Activated naive CD4-positive, alpha-beta T cell treated with Interleukin-2 at 50 U/mL for 16 hours (primary cell): ENCODE data around the gene CPEB3.
"Not testable (repeated sequence)": the region's sequence is repeated elsewhere in the genome, so short reads cannot be mapped to it uniquely, and the experiment has no call there.

Experiments
- DNase-seq: peaks from one replicate; pipeline ENCODE4 v3.0.0-alpha.2; 2020

Gene CPEB3

DNA sequence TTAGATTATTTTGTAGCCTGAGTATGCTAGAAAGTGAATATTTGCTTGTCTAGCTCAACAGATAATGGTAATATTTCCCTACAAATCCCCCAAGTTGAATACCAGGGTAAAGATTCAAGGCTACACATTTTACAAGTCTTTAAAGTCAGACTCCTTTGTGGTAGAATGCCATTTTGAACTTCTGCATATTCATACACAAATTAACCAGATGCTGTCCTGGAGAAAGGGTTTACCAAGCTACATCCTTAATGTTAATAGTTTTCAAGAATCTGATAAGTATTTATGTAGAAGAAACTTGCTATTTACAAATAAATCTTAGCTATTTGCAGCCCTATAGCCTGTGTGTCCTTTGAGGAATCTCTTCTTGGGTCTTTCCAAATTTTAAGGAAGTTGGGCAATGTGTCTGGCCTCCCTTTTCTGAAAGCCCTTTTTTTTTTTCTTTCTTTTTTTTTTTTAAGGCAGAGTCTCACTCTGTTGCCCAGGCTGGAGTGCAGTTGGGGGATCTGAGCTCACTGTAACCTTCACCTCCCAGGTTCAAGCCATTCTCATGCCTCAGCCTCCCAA is 82.6 kb downstream of the CPEB3 start:
- no peak for DNase-seq

DNA sequence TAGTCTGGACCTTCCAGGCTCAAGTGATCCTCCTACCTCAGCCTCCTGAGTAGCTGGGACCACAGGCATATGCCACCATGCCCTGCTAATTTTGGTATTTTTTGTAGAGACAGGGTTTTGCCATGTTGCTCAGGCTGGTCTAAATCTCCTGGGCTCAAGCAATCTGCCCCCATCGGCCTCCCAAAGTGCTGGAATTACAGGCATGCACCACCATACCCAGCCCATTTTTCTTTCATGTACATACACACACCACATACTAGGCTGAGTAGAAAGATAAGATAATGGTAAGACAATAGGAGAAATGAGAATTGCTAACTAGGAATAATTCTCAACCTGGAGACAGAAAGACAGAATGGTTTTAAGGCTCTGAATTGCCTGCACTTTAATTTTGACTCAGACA is 83.8 kb downstream of the CPEB3 start:
- DNase-seq: no peak

DNA sequence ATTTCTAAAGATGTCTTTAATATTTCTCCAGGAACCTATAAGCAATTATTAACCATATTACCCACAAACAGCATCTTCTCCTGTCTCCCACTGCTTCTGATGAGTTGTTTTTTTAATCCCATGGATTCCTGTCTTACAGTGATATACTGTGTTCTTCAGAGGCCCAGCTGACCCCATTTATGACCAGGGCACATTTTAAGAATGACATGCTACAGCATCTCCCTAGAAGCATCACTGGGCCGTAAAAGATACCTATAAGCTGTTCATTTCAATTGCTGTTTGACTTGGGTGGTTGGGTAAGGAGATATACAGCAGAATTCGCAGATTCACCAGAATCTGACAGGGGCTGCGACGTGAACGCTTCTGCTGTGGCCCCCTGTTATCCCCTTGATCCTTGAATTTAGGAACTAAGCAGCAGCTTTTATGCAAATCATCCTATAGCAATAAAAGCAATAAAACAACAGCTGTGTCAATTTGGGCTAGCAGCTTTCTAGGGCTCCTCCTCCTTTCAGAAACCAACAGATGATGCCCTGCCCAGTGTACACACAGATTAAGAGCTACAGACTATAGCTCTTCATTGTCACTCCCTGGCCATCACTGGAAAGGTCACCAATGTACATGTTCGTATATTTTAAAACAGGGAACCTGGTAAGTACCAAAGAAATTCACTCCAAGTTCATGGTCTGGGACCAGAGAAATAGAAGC is 86.8 kb downstream of the CPEB3 start:
- DNase-seq: no peak

DNA sequence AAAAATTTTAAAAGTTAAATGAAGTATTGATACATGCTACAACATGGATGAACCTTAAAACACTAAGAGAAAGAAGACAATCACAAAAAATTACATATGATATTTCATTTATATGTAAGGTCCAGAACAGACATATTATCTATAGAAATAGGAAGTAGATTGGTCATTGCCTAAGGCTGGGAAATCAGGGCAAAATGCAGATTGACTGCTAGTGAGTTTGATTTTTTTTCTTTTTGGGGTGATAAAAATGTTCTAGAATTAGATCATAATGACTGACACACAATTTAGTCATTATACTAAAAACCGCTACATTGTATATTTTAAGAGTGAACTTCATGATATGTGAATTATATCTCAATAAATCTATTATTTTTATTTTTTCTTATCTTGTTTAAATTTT is 88.3 kb downstream of the CPEB3 start:
- no peak for DNase-seq

DNA sequence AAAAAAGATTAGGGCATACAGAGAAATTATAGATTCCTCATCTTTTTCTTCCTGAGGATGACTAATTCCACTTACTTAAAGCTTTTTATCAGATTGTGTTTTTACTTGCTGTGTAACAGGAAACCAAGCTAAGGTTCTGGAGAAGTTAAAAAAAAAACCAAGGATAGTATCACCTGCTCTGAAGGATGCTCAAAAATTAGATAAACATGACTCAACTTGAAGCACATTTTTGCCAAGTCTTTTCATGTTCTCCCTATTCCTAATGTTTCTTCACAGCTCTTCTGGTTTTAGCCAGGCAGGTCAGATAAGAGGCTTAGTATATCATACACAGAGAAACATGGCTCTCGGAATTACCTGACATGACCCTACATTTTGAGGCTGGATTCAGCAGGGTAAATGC is 90.3 kb downstream of the CPEB3 start:
- no peak for DNase-seq

DNA sequence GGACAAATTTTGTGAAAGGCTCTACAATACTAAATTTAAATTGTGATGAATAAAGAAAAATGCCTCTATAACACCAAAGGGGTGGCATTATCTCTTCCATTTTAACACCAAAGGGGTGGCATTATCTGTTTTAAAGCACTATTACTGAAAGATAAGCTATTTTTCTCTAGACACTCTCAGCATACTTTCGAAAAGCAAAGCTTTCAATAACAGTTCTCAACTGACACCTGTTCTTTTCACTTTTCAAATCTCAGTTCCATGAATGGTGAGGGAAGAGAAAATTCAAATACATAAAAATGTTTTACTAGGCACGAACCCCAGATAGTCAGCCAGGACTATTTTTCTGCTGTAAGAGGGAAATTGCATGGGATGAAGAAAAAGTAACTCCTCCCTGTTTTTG is 103.8 kb downstream of the CPEB3 start:
- no peak for DNase-seq

DNA sequence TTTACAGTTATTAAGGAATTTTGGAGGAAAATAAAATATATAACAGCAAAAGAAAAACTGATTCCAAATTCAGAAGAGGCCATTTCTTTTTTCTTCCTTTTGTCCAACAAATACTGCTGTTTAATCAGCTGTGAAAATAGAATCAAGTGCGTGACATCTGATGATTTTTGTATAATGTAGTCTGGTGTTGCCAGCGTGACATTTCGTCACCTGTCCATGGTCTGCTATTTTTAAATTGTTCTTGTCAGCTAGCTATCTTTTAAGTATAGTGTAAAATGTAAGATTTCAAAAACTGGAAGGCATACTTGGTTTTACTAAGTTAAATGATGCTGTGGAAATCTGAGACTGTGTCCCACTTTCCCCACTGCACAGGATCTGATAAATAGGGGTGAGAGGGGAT is 105.9 kb downstream of the CPEB3 start:
- no peak for DNase-seq

DNA sequence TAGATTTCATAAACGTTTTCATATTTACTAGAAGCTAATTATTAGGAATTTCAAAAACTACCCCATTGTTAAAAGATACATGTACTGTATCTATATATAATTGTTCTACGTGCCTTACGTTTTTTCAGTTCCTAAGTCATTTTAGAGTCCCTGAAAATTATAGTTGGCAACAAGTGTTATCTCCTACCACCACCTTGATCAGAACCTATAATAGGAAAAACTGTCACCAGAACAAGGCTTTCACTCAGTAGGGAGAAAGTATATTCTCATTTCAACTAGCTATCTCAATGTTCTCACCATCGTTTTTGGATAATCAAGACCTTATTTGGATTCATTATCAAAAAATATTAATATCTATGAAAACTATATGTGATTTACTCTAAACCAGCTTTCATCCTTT is 107.7 kb downstream of the CPEB3 start:
- DNase-seq: no peak

DNA sequence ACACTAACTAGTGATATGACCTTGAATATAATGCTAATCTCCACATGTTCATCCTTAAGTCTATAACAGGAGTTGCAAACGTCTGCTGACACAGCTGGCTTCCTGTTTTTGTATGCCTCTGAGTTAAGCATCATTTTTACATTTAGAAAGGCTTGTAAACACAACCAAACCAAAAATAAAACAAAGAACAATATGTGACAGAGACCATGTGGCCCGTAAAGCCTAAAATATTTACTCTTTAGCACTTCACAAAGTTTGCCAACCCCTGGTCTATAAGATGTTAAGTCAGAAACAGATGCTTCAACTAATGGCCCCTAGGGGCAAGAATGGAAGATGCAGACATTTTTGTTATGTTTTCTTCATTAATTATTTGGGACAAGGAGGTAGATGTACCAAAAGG is 109.3 kb downstream of the CPEB3 start:
- no peak for DNase-seq

DNA sequence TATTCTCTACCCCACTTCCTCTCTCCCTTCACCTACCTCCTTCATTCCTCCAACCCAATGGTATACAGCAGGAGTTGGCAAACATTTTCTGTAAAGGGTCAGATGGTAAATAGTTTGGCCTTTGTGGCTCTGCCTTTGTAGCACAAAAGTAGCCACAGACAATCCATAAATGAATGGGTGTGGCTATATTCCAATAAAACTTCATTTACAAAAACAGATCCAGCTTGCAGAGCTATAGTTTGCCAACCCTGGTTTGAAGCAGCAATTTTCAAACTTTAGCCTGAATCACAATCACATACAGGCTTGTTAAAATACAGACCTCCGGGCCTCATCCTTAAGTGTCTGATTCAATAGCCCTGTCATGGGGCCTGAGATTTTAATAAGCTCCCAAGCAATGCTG is 110.5 kb downstream of the CPEB3 start:
- no peak for DNase-seq

DNA sequence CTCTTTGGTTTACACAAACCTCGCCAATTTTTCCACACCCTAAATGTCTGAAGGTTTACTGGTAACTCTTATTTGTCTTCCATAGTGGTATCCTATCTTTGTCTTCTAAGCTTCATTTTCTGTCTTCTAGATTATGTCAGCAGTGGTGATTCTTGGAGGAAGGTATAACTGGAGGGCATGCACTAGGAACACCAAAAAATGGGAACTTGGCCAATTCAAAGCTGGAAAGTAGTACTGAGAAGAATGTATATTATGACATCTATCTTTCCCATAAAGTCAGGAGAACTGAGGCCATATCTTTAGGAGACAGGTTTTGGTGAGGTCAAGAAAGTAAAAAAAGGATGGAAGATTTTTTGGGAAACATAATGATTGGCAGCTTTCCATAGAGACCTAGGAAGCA is 113.3 kb downstream of the CPEB3 start:
- DNase-seq: no peak

DNA sequence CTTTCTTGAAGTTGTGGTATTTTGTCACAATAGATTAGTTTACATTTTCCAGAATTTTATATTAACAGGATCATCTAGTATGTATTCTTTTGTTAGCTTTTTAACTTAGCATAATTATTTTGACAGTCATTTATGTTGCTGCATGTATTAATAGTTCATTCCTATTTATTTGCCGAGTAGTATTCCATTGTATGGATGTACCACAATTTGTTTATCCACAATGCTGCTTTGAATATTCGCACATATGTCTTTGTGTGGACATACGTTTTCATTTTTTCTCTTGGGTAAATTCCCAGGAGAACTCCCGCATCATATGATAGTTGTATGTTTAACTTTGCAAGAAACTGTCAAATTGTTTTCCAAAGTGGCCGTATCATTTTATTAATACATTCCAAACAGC is 115.7 kb downstream of the CPEB3 start:
- no peak for DNase-seq

DNA sequence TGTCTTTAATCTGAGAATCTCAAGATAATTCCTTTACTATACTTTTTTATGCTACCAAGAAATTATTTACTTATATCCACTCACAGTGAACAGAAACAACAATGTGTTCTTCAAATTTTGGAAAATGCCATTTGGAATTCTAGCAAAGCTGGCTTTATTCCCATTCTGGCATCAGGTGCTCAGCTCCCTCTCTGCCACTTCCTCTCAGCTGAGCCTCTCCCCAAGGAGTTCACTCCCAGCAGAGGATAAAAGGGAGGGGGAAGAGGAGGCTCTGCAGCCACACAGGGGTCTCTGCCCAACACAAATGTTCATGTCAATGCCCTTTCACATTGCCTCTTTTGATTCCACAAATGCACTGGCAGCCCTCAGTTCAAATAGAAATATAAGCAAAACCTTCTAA is 116.9 kb downstream of the CPEB3 start:
- DNase-seq: no peak

DNA sequence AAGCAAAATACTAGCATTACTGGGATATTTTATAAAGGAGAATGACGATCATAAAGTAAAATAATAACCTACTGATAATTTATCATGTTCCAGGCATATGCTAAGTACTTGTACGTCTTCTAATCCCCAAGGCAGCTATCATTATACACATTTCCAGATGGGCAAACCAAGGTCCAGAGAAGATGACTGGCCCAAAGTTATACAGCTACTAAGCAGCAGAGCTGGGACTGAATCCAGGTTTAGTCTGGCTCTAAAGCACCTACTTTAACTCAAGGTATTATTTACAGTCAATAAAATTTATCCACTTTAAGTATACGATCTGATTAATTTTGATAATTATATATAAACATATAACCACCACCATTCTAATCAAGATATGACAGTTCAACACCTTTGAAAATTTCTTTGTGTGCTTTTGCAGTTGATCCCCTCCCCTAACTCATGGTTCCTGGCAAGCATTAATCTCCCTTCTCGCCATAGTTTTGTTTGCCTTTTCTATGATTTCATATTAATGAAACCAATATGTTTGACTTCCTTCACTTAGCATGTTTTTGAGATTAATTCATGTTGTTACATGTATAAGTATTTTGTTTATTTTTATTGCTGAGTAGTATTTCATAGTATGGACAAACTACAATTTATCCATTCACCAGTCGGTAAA is 126.7 kb downstream of the CPEB3 start:
- DNase-seq: no peak

DNA sequence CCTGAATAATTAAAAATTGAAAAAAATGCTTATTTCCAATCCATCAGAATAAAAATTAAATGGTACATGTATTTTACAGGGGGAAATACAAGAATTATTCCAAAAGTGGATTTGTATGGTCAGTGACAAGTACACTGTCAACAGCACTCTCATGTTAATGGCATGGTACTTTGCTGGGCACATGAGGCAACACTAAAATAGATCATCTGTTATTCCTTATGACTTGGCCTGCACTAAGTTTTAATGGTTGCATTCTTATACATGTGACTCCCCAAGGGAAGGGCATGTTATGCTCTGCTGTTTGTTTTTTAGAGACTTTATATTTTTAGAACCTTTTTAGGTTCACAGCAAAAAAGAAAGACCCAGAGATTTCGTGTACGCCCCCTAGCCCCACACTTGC is 128.3 kb downstream of the CPEB3 start:
- DNase-seq: no peak

DNA sequence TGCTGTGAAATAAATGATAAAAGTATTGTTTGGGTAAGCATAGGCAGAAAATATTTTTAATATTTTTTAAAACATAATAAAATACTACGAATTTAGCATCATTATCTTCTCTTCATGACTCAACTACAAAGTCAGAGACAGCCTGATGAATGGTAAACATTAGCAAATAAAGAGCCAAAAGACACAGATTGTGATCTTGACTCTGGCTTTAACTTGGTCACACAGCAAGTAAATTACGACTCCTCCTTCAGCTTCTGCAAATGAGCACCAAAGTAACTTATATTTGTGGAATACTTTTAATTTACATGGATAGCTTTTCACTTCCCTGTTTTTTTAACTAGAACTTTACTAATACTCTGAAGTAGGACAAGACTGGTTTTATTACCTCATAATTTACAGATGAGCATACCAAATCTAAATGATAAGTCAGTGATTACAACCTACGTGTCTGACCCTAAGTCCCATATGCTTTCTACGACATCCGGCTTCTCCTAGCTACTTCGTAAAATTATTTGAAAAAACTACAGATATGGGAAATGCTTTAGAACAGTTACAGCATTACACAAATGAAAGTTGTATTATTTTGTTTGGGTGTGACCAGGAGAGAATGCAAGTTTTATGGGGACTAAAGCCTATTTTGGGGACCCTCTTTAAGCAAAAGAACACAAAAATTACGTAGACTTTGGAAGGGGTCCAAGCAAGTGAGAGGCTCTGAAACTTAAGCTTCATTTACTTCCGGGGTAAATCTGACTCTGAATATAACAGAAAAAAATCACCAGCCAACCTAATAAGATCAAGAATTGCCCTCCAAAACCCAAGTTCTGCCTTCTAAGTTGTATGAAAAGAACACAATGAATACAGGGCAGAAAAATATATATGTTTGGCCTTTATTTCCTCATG is 133.8 kb downstream of the CPEB3 start:
- no peak for DNase-seq

DNA sequence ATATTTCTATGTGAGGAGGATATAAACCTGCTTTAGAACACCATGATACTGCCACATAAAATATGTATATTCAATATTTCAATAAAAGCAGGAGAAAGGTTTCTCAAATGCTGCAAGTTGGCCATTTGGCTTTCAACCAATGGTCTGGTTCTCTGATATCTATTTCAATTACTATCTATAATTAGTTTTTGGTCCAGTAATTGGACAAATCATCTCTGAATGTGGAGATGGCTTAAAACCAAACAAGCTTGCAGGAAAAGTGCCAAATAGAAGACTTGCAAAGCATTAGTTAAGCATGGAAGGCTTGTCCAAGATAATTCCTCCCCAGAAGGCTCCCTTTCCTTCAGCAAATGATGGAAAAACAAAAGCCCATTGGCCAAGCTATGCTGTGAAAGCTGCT is 140.1 kb downstream of the CPEB3 start:
- no peak for DNase-seq

DNA sequence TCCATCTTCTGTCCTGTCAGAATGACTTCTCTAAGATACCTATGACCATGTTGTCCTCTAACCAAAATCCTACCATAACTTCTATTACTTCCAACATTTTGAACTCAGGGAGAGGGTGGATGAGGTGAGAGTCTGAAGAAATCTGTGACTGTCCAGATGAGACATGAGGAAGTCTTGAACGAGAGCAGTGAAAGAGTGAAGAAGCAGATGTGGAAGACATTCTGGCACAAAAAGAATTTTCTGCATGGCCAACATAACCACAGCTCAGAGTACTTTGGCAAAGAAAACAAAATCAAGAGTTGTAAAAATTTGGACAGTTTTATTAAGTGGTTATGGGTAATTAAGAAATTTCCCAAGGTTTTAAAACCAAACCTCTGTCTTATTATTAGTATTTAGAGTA is 141.6 kb downstream of the CPEB3 start:
- DNase-seq: no peak

DNA sequence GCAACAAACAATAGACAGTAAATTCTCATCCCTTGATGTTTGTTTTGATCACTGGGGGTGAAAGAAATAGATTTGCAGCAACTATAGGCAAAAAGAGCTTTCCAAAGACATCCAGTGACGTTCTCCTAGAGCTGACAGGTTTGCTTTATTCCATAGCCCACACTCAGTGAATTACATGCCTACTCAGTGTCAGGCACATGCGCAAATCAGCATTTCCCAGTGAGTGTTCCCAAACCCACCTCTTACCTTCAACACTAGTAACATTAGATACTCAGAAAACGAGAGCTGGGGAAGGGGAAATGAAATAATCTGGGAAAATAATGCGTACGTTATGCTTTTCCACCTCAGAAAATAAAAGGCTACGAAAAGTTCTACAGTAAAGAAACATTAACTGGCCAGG is 144.1 kb downstream of the CPEB3 start:
- DNase-seq: no peak

DNA sequence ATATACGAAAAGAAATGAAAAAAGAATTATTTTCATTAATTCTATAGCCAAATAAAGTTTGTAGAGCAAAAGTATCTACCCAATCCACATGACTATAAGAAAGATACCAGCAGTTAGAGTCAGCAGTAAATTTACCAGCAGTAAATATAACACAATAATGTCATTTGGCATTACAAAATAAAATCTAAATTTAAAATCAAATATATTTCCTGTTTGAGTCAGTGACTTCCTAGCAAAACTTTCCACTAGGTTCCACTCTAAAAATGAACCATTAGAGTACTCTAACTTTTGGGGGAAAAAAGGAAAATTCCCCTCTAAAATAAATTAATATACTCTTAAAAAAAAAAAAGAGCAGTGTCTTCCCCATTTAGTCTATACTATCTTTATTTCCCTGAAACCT is 144.8 kb downstream of the CPEB3 start:
- DNase-seq: no peak

DNA sequence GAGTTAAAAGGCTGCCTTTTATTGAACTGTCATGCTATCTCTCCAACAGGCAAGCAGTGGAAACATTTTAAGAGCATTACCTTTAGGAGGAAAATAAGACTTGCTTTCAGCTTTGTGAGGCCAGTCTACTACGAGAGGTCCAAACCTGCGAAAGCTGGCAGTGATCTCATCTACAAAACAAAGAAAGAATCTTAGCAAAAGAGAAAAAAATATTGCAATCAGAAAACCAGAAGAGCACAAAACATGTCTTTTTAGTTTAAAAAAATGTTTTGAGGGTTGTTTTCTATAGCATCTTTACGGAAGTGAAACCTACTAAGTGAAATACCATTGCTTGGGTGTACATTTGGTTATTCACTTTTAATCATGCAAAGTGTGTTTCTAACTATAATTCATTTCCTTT is 147.9 kb downstream of the CPEB3 start:
- DNase-seq: no peak

DNA sequence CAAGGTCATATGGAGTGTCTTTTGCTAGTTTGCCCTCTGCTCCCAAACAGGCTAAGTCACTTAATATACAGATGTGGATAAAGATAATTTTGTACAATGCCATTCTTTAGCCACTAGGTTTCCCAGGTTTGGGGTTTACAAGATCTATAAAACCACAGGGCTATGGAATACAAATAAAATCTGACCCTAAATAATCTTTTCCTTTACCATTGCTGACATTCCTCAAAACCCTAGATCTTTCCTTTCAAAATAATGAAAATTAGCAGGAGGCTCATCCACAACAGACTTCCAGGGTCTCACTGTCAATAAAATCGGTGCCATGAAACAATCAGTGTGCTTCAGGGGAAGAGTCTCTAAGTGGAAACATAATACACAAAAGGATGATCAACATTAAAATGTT is 148.4 kb downstream of the CPEB3 start:
- no peak for DNase-seq

DNA sequence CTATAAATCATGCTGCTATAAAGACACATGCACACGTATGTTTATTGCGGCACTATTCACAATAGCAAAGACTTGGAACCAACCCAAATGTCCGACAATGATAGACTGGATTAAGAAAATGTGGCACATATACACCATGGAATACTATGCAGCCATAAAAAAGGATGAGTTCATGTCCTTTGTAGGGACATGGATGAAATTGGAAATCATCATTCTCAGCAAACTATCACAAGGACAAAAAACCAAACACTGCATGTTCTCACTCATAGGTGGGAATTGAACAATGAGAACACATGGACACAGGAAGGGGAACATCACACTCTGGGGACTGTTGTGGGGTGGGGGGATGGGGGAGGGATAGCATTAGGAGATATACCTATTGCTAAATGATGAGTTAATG is 149.7 kb downstream of the CPEB3 start:
- not testable (repeated sequence) for DNase-seq

DNA sequence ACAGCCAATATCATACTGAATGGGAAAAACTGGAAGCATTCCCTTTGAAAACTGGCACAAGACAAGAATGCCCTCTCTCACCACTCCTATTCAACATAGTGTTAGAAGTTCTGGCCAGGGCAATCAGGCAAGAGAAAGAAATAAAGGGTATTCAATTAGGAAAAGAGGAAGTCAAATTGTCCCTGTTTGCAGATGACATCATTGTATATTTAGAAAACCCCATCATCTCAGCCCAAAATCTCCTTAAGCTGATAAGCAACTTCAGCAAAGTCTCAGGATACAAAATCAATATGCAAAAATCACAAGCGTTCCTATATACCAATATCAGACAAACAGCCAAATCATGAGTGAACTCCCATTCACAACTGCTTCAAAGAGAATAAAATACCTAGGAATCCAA is 156.8 kb downstream of the CPEB3 start:
- not testable (repeated sequence) for DNase-seq
